ENCODE data around the gene USP47.

DNA sequence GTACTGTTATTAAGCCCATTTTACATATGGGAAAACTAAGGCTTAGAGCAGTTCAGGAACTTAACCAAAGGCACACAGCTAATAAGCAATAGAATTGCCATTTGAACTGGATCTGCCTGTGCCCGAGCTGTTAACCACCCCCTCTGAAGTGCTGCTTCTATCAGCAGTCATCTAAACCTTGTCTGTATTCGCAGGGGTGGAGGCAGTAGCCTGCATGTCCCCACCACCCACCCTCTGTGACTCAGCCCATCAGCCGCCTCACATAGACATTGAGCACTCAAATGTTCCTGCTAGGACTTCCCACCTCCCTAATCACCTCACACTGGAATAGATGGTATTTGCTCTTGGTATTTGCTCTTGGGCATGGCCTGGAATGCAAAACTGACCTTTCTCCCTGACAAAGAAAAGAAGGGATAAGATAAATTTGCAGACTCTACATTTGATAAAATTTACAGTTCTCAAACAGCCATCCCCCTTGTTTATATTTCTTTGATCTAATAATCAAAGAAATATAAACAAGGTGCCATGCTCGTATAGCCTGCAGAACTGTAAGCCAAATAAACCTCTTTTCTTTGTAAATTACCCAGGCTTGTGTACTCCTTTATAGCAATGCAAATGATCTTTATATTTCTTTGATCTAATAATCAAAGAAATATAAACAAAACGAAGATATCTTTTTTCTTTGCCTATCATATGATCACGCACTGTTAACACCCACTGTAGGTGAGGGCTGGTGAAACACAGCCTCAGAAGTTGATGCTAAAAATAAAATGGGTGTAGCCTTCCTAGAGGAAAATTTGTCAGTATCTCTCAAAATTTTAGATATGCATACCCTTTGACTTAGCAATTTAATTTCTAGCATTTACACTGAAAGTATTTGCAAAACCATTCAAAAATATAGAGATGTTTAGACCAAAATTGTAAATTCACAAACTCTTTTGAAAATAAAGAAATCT is 150.8 kb downstream of the USP47 start:
- TF ChIP-seq TCF7L2 (IDR thresholded peaks at IDR 0.05; ENCODE audit: borderline replicate concordance, low read depth, low read length) (no peak), ZNF837 (tag by site-specific recombination; IDR thresholded peaks at IDR 0.05) (no peak), ZNF169 (tag by site-specific recombination; IDR thresholded peaks at IDR 0.05) (no peak), ZBTB1 (tag by site-specific recombination; IDR thresholded peaks at IDR 0.05) (no peak), CTCF (tag by site-specific recombination; IDR thresholded peaks at IDR 0.05) (no peak), REPIN1 (tag by site-specific recombination; IDR thresholded peaks at IDR 0.05; ENCODE audit: low read depth) (no peak), ZNF121 (tag by site-specific recombination; IDR thresholded peaks at IDR 0.05) (no peak), ZNF274 (IDR thresholded peaks at IDR 0.05; ENCODE audit: low read length) (no peak), ZNF274 (tag by site-specific recombination; IDR thresholded peaks at IDR 0.05; ENCODE audit: borderline replicate concordance) (no peak), KLF8 (tag by site-specific recombination; IDR thresholded peaks at IDR 0.05) (no peak), ZNF24 (tag by site-specific recombination; IDR thresholded peaks at IDR 0.05) (no peak), TRIM28 (IDR thresholded peaks at IDR 0.05; ENCODE audit: borderline replicate concordance, low read length) (no peak), ZNF549 (tag by site-specific recombination; IDR thresholded peaks at IDR 0.05) (no peak)

All from HEK293 (cell line).